Fibroblast of lung (primary cell): ENCODE measurements around the gene SURF1.

Source experiments
- CTCF ChIP-seq, 2 donors: IDR thresholded peaks in 1 of 2; conservative IDR thresholded peaks in 1 of 2; 1 replicate in 1 of 2; 2 replicates in 1 of 2; pipeline ENCODE4 v1.5.1; 2011 to 2012; ENCODE audit warnings: low read length in 2 of 2, control low read depth in 1 of 2, inconsistent platforms in 1 of 2, low read depth in 1 of 2, mild to moderate bottlenecking in 1 of 2
- EZH2 ChIP-seq: IDR thresholded peaks from 2 replicates; pipeline ENCODE4 v1.5.1; 2012; ENCODE audit warnings: low read length, control low read depth, mild to moderate bottlenecking; ENCODE audit errors: missing control alignments

DNA sequence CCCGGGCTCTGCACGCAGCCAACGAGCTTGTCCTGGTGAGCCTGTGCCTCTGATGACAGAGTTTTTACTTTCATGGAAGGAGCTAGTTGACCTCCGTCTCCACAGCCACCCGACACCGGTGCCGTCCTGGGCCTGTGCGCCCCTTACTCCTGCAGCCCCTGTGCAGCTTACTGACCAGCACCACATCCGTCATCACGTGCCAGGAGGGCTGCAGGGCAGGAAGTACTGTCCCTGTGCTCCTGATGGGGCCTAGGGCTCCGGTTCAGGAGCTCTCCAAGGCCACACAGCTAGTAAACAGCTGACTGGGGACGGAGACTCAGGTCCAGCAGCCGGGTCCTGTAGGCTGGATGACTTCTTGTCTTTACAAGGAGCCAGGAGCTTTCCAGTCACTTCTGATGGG, 30.1 kb upstream of the SURF1 start:
- TF ChIP-seq EZH2 (no peak), CTCF (conservative IDR thresholded peaks at IDR 0.05 in 1 of 2, IDR thresholded peaks at IDR 0.05 in 1 of 2; ENCODE audit: low read depth in 1 of 2, low read length in 2 of 2) (no peak)
